ENCODE data around the gene CACFD1. TPM values are rescaled to one million over a fixed set of nuclear protein-coding genes. Genes with fewer than 3 reads are reported as not detected.

CACFD1 gene
- total and polyA plus RNA-seq, 7 donors, result 2.8 to 9.4 (median 7.1) TPM

- intact Hi-C loops (cut with DNase I), result loop anchor here (1.0 to 5.0 kb wide), 6 partner anchors 78 to 305 kb away; partner anchors contain the start of genes SURF1 (in 1 of the 2) and SURF2 (in 1 of the 2)
Observed at GRCh38 chr9:133485531-133486260, 25.9 kb downstream of the CACFD1 start.

GRCh38 chr9:133487331-133487725 is 27.6 kb downstream of the CACFD1 start:
- DNase-seq, result peak in 1 of 2 donors; percentile 8

More at GRCh38 chr9:133485531-133486260, 25.9 kb downstream of the CACFD1 start:
- no peaks in the 10 kb centered on the region for H3K36me3 ChIP-seq (ENCODE audit: insufficient read depth in 1 of 2, low read depth in 1 of 2)
- H3K4me3 ChIP-seq, result no peak overlapping the region
- TF ChIP-seq, protein P1, sequence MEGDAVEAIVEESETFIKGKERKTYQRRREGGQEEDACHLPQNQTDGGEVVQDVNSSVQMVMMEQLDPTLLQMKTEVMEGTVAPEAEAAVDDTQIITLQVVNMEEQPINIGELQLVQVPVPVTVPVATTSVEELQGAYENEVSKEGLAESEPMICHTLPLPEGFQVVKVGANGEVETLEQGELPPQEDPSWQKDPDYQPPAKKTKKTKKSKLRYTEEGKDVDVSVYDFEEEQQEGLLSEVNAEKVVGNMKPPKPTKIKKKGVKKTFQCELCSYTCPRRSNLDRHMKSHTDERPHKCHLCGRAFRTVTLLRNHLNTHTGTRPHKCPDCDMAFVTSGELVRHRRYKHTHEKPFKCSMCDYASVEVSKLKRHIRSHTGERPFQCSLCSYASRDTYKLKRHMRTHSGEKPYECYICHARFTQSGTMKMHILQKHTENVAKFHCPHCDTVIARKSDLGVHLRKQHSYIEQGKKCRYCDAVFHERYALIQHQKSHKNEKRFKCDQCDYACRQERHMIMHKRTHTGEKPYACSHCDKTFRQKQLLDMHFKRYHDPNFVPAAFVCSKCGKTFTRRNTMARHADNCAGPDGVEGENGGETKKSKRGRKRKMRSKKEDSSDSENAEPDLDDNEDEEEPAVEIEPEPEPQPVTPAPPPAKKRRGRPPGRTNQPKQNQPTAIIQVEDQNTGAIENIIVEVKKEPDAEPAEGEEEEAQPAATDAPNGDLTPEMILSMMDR (IDR thresholded peaks at IDR 0.05), result no peak
- 57 to 69% (median 63%) methylated on average over 25 of the region's 25 CpGs for WGBS, 3 donors
- DNase-seq (peak in 1 of 2 donors; percentile 46), ATAC-seq (peak in 3 of 4 donors; percentile 7 to 23 (median 20))
- H3K27me3 ChIP-seq (ENCODE audit: insufficient read depth in 3 of 3, low read length in 2 of 3), result peaks cover 0 to 7% (median 0%) of the 10 kb centered on the region in 3 donors
- no peaks in the 10 kb centered on the region for H3K4me1 ChIP-seq
- H3K27ac ChIP-seq, result no peak overlapping the region
- no peaks in the 10 kb centered on the region for H3K9me3 ChIP-seq

GRCh38 chr9:133488686-133489252 is 29.0 kb downstream of the CACFD1 start:
- peak in 1 of 2 donors; percentile 23 for DNase-seq
- H3K36me3 ChIP-seq (ENCODE audit: insufficient read depth in 1 of 2, low read depth in 1 of 2), result no peaks in the 10 kb centered on the region
- H3K27me3 ChIP-seq (ENCODE audit: insufficient read depth in 3 of 3, low read length in 2 of 3), result peaks cover 0 to 7% (median 0%) of the 10 kb centered on the region in 3 donors
- 93 to 96% (median 95%) methylated on average over 18 of the region's 18 CpGs for WGBS, 3 donors
- TF ChIP-seq, protein P1 (IDR thresholded peaks at IDR 0.05), result no peak
- H3K4me1 ChIP-seq, result peaks cover 22% of the 10 kb centered on the region
- intact Hi-C loops (cut with DNase I), result loop anchor here (5.0 kb wide), 3 partner anchors 81 to 306 kb away; partner anchors contain the start of genes SURF1 (in 1 of the 2) and SURF2 (in 1 of the 2)
- no peak for ATAC-seq
- H3K9me3 ChIP-seq, result no peaks in the 10 kb centered on the region
- no peak overlapping the region for H3K27ac ChIP-seq
- H3K4me3 ChIP-seq, result no peak overlapping the region

More at GRCh38 chr9:133487331-133487725, 27.6 kb downstream of the CACFD1 start:
- no peak for ATAC-seq
- H3K27ac ChIP-seq, result no peak overlapping the region
- TF ChIP-seq, protein P1 (IDR thresholded peaks at IDR 0.05), result no peak
- H3K4me1 ChIP-seq, result peaks cover 12% of the 10 kb centered on the region
- 87 to 91% (median 88%) methylated on average over 7 to 8 of the region's 8 CpGs for WGBS, 3 donors
- H3K9me3 ChIP-seq, result no peaks in the 10 kb centered on the region
- intact Hi-C loops (cut with DNase I), result loop anchor here (5.0 kb wide), 3 partner anchors 80 to 305 kb away; partner anchors contain the start of genes SURF1 (in 1 of the 2) and SURF2 (in 1 of the 2)
- H3K36me3 ChIP-seq (ENCODE audit: insufficient read depth in 1 of 2, low read depth in 1 of 2), result no peaks in the 10 kb centered on the region
- no peak overlapping the region for H3K4me3 ChIP-seq
- H3K27me3 ChIP-seq (ENCODE audit: insufficient read depth in 3 of 3, low read length in 2 of 3), result peaks cover 0 to 7% (median 0%) of the 10 kb centered on the region in 3 donors

DNA sequence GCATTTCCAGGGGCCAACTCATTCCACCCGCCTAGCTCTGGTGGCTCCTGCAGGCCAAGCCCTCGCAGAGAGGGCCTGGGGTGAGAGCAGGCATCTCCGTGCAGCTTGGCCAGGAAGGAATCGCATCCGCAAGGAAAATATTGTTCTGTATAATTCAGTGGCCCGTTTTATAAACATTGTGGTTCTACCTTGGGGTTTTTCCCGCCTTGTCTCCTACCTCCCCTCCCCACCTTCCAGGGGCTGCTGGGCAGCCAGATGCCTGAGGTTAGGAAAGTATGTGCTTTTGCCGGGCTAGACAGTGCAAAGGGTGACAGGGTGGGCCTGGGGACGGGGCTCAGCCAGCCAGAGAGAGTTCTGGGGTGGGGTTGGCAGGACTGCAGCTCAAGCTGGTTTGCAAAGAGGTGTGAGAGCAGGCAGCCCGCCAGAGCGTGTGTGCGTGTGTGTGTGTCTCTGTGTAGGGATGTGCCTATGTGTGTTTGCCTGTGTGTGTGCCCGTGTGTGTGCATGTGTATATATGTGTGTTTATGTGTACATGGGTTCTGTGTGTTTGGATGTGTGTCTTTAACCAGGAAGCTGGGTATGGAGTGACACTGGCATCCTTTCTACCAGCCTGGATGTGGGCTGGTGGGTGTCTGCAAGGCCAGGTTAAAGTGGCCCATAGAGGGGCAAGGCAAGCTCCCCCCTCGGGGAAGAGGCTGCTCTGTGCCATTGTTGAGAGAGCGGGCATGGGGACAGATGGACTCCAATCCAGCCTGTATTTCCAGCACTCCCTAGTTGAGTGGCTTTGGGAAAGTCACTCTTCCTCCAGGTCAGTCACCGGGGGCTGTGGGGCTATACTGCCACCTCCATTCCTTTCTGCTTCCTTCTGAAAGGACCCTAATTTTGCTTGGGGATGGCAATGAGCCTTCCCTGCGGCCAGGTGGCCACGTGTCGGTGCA is 29.7 kb downstream of the CACFD1 start:
- no peak for ATAC-seq
- Histone ChIP-seq H3K4me3 (no peak overlapping the region), H3K9me3 (no peaks in the 10 kb centered on the region), H3K27me3 (ENCODE audit: insufficient read depth in 3 of 3, low read length in 2 of 3) (peaks cover 0 to 7% (median 0%) of the 10 kb centered on the region in 3 donors), H3K36me3 (ENCODE audit: insufficient read depth in 1 of 2, low read depth in 1 of 2) (no peaks in the 10 kb centered on the region), H3K4me1 (peaks cover 22% of the 10 kb centered on the region), H3K27ac (no peak overlapping the region)
- WGBS, 3 donors, result 92 to 93% (median 92%) methylated on average over 19 of the region's 19 CpGs
- TF ChIP-seq, protein P1 (IDR thresholded peaks at IDR 0.05), result no peak
- intact Hi-C loops (cut with DNase I), result loop anchor here (5.0 to 10.0 kb wide), 4 partner anchors 82 to 455 kb away; partner anchors contain the start of genes GTF3C5 (in 1 of the 2), SURF1 (in 1 of the 2) and SURF2 (in 1 of the 2)
- DNase-seq, result peak in 1 of 2 donors; percentile 20

Data from psoas muscle (tissue), 8 donors.